ENCODE results near the gene ZBTB38. TPM values are rescaled to one million over a fixed set of nuclear protein-coding genes. Genes with fewer than 3 reads are reported as not detected.

The ZBTB38 gene
- total RNA-seq, 4 donors from 2014 or later: 143 to 185 (median 165) TPM

GRCh38 chr3:141356046-141356445, 12.3 kb upstream of the ZBTB38 start:
- peaks cover 3 to 4% of the 10 kb centered on the region in 2 donors for H3K4me1 ChIP-seq
- 71 to 84% methylated on average over 4 of the region's 4 CpGs for WGBS, 2 donors
- no peaks in the 10 kb centered on the region for H3K27me3 ChIP-seq
- no peak overlapping the region for H3K4me3 ChIP-seq (replicated peaks in 1 of 3)
- DNase-seq: no peak
- TF ChIP-seq CTCF (IDR thresholded peaks at IDR 0.05): no peak
- TF ChIP-seq POLR2A (IDR thresholded peaks at IDR 0.05): no peak
- no peaks in the 10 kb centered on the region for H3K36me3 ChIP-seq
- intact Hi-C loops (cut with DNase I): loop anchor here (5.0 kb wide), 1 partner anchor 54 kb away; no protein-coding TSS in a partner anchor
- H3K9me3 ChIP-seq: no peaks in the 10 kb centered on the region
- no peak overlapping the region for H3K27ac ChIP-seq

- no peaks in the 10 kb centered on the region for H3K36me3 ChIP-seq
- DNase-seq: peak in 1 of 2 donors; percentile 11
- 14 to 18% methylated on average over 6 of the region's 6 CpGs for WGBS, 2 donors
- H3K4me1 ChIP-seq: peaks cover 10 to 14% of the 10 kb centered on the region in 2 donors
- no peak for TF ChIP-seq POLR2A (IDR thresholded peaks at IDR 0.05)
- peak; percentile 58 to 98 (median 86) for TF ChIP-seq CTCF (IDR thresholded peaks at IDR 0.05)
- intact Hi-C loops (cut with DNase I): no loop called here
- H3K9me3 ChIP-seq: no peaks in the 10 kb centered on the region
- no peaks in the 10 kb centered on the region for H3K27me3 ChIP-seq
- no peak overlapping the region for H3K4me3 ChIP-seq (replicated peaks in 1 of 3)
- peak overlapping the region; percentile 27 to 38 (median 36) for H3K27ac ChIP-seq
These were observed 7.3 kb upstream of the ZBTB38 start for GRCh38 chr3:141360888-141361598.

GRCh38 chr3:141362736-141363135, 5.6 kb upstream of the ZBTB38 start:
- TF ChIP-seq CTCF (IDR thresholded peaks at IDR 0.05) (no peak), POLR2A (IDR thresholded peaks at IDR 0.05) (no peak)
- DNase-seq: no peak
- WGBS, 2 donors: 96 to 100% methylated on average over 1 of the region's 1 CpG
- intact Hi-C loops (cut with DNase I): no loop called here
- Histone ChIP-seq H3K27ac (no peak overlapping the region), H3K4me3 (replicated peaks in 1 of 3) (no peak overlapping the region), H3K9me3 (no peaks in the 10 kb centered on the region), H3K36me3 (no peaks in the 10 kb centered on the region), H3K27me3 (no peaks in the 10 kb centered on the region), H3K4me1 (peaks cover 22 to 31% of the 10 kb centered on the region in 2 donors)

- peaks cover 39 to 54% of the 10 kb centered on the region in 2 donors for H3K4me1 ChIP-seq
- DNase-seq: no peak
- no peaks in the 10 kb centered on the region for H3K27me3 ChIP-seq
- H3K36me3 ChIP-seq: no peaks in the 10 kb centered on the region
- TF ChIP-seq POLR2A (IDR thresholded peaks at IDR 0.05) (no peak), CTCF (IDR thresholded peaks at IDR 0.05) (no peak)
- peak overlapping the region; percentile 89 to 96 (median 95) for H3K27ac ChIP-seq
- 92 to 100% methylated on average over 1 of the region's 1 CpG for WGBS, 2 donors
- H3K4me3 ChIP-seq (replicated peaks in 1 of 3): no peak overlapping the region
- no peaks in the 10 kb centered on the region for H3K9me3 ChIP-seq
- intact Hi-C loops (cut with DNase I): loop anchor here (2.0 kb wide), 1 partner anchor 90 kb away; no protein-coding TSS in a partner anchor
These were observed 3.1 kb upstream of the ZBTB38 start for GRCh38 chr3:141365201-141365600.

GRCh38 chr3:141366285-141367037, 1.8 kb upstream of the ZBTB38 start:
- DNase-seq: peak; percentile 88 to 90
- 76% methylated on average over 5 of the region's 5 CpGs for WGBS, 2 donors
- Histone ChIP-seq H3K36me3 (no peaks in the 10 kb centered on the region), H3K9me3 (no peaks in the 10 kb centered on the region), H3K27ac (peak overlapping the region; percentile 89 to 96 (median 95)), H3K27me3 (no peaks in the 10 kb centered on the region), H3K4me1 (peaks cover 33 to 49% of the 10 kb centered on the region in 2 donors), H3K4me3 (replicated peaks in 1 of 3) (no peak overlapping the region)
- intact Hi-C loops (cut with DNase I): no loop called here
- TF ChIP-seq POLR2A (IDR thresholded peaks at IDR 0.05): peak in 1 of 2 donors; percentile 30
- peak in 1 of 6 experiments; percentile 20 for TF ChIP-seq CTCF (IDR thresholded peaks at IDR 0.05)

Measured in thyroid gland (tissue), 4 donors.